Gastrocnemius medialis (tissue), 4 donors: ENCODE measurements around the gene PTCRA.

Experiments
- CTCF ChIP-seq, 5 experiments: fragments of 450-650 bp in 3 of 5; fragments of 200-600 bp in 2 of 5; sonication (generic) in 2 of 5; IDR thresholded peaks in 4 of 5; conservative IDR thresholded peaks in 1 of 5; 1 replicate in 4 of 5; 2 replicates in 1 of 5; pipeline ENCODE4 v1.5.1; 2016 to 2019; ENCODE audit warnings: antibody characterized with exemption in 5 of 5, mild to moderate bottlenecking in 3 of 5, moderate library complexity in 3 of 5
- POLR2A ChIP-seq, 2 donors: fragments of 450-650 bp; IDR thresholded peaks; one replicate each; pipeline ENCODE4 v1.6.1; 2017; ENCODE audit warnings: antibody characterized with exemption in 2 of 2, mild to moderate bottlenecking in 2 of 2, moderate library complexity in 2 of 2

- TF ChIP-seq CTCF (IDR thresholded peaks at IDR 0.05 in 4 of 5, conservative IDR thresholded peaks at IDR 0.05 in 1 of 5) (no peak), POLR2A (IDR thresholded peaks at IDR 0.05) (no peak)
These were observed 47.5 kb downstream of the PTCRA start for GRCh38 chr6:42963179-42963854.
